HG03064 (cell line): Measurements from ENCODE around the gene KIAA1958.

Source experiments
- ATAC-seq: cut with Tn5 transposase; IDR thresholded peaks from one replicate; pipeline ENCODE4 v1.9.1; 2021; ENCODE audit warnings: low read depth; ENCODE audit not compliant: unreplicated experiment

Gene KIAA1958

GRCh38 chr9:112527959-112528358, 41.3 kb downstream of the KIAA1958 start:
- ATAC-seq: no peak

GRCh38 chr9:112529316-112529715, 42.7 kb downstream of the KIAA1958 start:
- no peak for ATAC-seq

- no peak for ATAC-seq
Measured at GRCh38 chr9:112530751-112531205, 44.2 kb downstream of the KIAA1958 start.

- ATAC-seq: no peak
Measured at GRCh38 chr9:112531666-112532282, 45.1 kb downstream of the KIAA1958 start.

- no peak for ATAC-seq
Measured at GRCh38 chr9:112532427-112532826, 45.8 kb downstream of the KIAA1958 start.

- ATAC-seq: no peak
Measured at GRCh38 chr9:112533660-112534059, 47.0 kb downstream of the KIAA1958 start.

GRCh38 chr9:112535301-112535700, 48.7 kb downstream of the KIAA1958 start:
- no peak for ATAC-seq

- no peak for ATAC-seq
Measured at GRCh38 chr9:112535811-112536210, 49.2 kb downstream of the KIAA1958 start.

- ATAC-seq: no peak
Measured at GRCh38 chr9:112537561-112537960, 50.9 kb downstream of the KIAA1958 start.

GRCh38 chr9:112540800-112541199, 54.2 kb downstream of the KIAA1958 start:
- no peak for ATAC-seq

- no peak for ATAC-seq
Measured at GRCh38 chr9:112541685-112542084, 55.1 kb downstream of the KIAA1958 start.

- no peak for ATAC-seq
Measured at GRCh38 chr9:112542593-112543292, 56.1 kb downstream of the KIAA1958 start.

GRCh38 chr9:112544477-112544876, 57.9 kb downstream of the KIAA1958 start:
- ATAC-seq: no peak

- ATAC-seq: no peak
Measured at GRCh38 chr9:112545237-112545636, 58.6 kb downstream of the KIAA1958 start.

- no peak for ATAC-seq
Measured at GRCh38 chr9:112546149-112547012, 59.8 kb downstream of the KIAA1958 start.

GRCh38 chr9:112548051-112548440, 61.4 kb downstream of the KIAA1958 start:
- ATAC-seq: no peak

GRCh38 chr9:112548836-112549595, 62.4 kb downstream of the KIAA1958 start:
- no peak for ATAC-seq

GRCh38 chr9:112550531-112550930, 63.9 kb downstream of the KIAA1958 start:
- no peak for ATAC-seq

- ATAC-seq: no peak
Measured at GRCh38 chr9:112551641-112552040, 65.0 kb downstream of the KIAA1958 start.

GRCh38 chr9:112552229-112553056, 65.8 kb downstream of the KIAA1958 start:
- no peak for ATAC-seq
